ENCODE data around the gene WDR1. TPM values are rescaled to one million over a fixed set of nuclear protein-coding genes. Genes with fewer than 3 reads are reported as not detected.

WDR1 gene
- total RNA-seq, 2 experiments from 2014 or later = 197 to 198 TPM

DNA sequence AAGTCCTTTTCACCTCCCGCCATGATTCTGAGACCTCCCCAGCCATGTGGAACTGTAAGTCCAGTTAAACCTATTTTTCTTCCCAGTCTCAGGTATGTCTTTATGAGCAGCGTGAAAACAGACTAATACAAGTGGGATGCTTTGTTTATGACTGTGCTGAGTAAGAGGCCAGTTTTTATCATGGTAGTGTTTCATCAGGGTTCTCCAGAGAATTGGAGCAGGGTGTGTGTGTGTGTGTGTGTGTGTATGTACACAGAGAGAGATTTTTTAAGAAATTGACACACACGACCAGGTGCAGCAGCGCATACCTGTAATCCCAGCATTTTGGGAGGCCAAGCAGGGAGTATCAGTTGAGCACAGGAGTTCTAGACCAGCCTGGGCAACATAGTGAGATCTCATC, 60.7 kb downstream of the WDR1 start:
- Mint-ChIP-seq H3K4me3 (no peak overlapping the region), H3K4me1 (ENCODE audit: low read depth) (no peaks in the 10 kb centered on the region), H3K27me3 (no peaks in the 10 kb centered on the region), H3K27ac (no peak overlapping the region), H3K9me3 (no peaks in the 10 kb centered on the region), H3K36me3 (ENCODE audit: low read depth) (peaks cover 43% of the 10 kb centered on the region)
- no peaks in the 10 kb centered on the region for H3K27me3 ChIP-seq (ENCODE audit: control insufficient read depth in 1 of 2, insufficient read depth in 2 of 2, low read length in 2 of 2)
- TF ChIP-seq, protein P1, sequence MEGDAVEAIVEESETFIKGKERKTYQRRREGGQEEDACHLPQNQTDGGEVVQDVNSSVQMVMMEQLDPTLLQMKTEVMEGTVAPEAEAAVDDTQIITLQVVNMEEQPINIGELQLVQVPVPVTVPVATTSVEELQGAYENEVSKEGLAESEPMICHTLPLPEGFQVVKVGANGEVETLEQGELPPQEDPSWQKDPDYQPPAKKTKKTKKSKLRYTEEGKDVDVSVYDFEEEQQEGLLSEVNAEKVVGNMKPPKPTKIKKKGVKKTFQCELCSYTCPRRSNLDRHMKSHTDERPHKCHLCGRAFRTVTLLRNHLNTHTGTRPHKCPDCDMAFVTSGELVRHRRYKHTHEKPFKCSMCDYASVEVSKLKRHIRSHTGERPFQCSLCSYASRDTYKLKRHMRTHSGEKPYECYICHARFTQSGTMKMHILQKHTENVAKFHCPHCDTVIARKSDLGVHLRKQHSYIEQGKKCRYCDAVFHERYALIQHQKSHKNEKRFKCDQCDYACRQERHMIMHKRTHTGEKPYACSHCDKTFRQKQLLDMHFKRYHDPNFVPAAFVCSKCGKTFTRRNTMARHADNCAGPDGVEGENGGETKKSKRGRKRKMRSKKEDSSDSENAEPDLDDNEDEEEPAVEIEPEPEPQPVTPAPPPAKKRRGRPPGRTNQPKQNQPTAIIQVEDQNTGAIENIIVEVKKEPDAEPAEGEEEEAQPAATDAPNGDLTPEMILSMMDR (IDR thresholded peaks at IDR 0.05) = no peak
- no peaks in the 10 kb centered on the region for H3K9me3 ChIP-seq (ENCODE audit: control insufficient read depth in 1 of 2, insufficient read depth in 1 of 2, low read length in 2 of 2)
- H3K36me3 ChIP-seq (ENCODE audit: insufficient read depth, low read length) = peaks cover 10% of the 10 kb centered on the region
- DNase-seq = no peak
- intact Hi-C loops (cut with DNase I, micrococcal nuclease) = no loop called here
- ATAC-seq (ENCODE audit: poor library complexity) = no peak
- POLR2A ChIA-PET = no interaction called here
- CTCF ChIA-PET = no interaction called here
- no peak overlapping the region for H3K27ac ChIP-seq (ENCODE audit: low read depth in 1 of 2, low read length in 2 of 2)
- no peaks in the 10 kb centered on the region for H3K4me1 ChIP-seq (ENCODE audit: insufficient read depth, low read length)
- no peak overlapping the region for H3K4me3 ChIP-seq (ENCODE audit: low read length)

DNA sequence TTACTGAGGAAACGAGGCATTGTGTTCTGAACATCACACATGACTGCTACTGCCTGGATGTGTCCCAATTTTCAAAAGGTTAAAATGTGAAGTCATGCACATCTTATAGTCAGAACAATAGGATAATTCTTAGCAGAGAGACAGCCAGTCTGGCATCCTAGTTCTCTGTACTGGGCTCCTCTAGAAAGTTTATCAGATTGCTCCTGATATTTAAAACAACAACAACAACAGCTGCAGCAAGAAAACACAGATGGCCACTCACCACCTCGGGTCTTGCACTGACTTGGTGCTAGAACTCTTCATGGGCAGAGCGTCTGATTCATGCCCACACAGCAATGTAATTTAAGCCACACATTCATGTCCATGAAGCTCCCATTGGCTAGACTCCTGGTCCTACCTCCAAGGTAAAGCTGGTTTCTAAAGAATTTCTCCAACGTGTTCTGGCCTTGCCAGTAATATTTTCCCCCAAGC, 62.0 kb downstream of the WDR1 start:
- Histone ChIP-seq H3K27me3 (ENCODE audit: control insufficient read depth in 1 of 2, insufficient read depth in 2 of 2, low read length in 2 of 2) (no peaks in the 10 kb centered on the region), H3K4me1 (ENCODE audit: insufficient read depth, low read length) (no peaks in the 10 kb centered on the region), H3K27ac (ENCODE audit: low read depth in 1 of 2, low read length in 2 of 2) (no peak overlapping the region), H3K36me3 (ENCODE audit: insufficient read depth, low read length) (peaks cover 7% of the 10 kb centered on the region), H3K4me3 (ENCODE audit: low read length) (no peak overlapping the region), H3K9me3 (ENCODE audit: control insufficient read depth in 1 of 2, insufficient read depth in 1 of 2, low read length in 2 of 2) (no peaks in the 10 kb centered on the region)
- no peak for DNase-seq
- H3K36me3 Mint-ChIP-seq (ENCODE audit: low read depth) = peaks cover 43% of the 10 kb centered on the region
- TF ChIP-seq, protein P1 (IDR thresholded peaks at IDR 0.05) = no peak
- no peak overlapping the region for H3K4me3 Mint-ChIP-seq
- ChIA-PET POLR2A (no interaction called here), CTCF (no interaction called here)
- no peaks in the 10 kb centered on the region for H3K27me3 Mint-ChIP-seq
- no peak overlapping the region for H3K27ac Mint-ChIP-seq
- H3K4me1 Mint-ChIP-seq (ENCODE audit: low read depth) = no peaks in the 10 kb centered on the region
- no peaks in the 10 kb centered on the region for H3K9me3 Mint-ChIP-seq
- ATAC-seq (ENCODE audit: poor library complexity) = no peak
- intact Hi-C loops (cut with DNase I, micrococcal nuclease) = no loop called here

DNA sequence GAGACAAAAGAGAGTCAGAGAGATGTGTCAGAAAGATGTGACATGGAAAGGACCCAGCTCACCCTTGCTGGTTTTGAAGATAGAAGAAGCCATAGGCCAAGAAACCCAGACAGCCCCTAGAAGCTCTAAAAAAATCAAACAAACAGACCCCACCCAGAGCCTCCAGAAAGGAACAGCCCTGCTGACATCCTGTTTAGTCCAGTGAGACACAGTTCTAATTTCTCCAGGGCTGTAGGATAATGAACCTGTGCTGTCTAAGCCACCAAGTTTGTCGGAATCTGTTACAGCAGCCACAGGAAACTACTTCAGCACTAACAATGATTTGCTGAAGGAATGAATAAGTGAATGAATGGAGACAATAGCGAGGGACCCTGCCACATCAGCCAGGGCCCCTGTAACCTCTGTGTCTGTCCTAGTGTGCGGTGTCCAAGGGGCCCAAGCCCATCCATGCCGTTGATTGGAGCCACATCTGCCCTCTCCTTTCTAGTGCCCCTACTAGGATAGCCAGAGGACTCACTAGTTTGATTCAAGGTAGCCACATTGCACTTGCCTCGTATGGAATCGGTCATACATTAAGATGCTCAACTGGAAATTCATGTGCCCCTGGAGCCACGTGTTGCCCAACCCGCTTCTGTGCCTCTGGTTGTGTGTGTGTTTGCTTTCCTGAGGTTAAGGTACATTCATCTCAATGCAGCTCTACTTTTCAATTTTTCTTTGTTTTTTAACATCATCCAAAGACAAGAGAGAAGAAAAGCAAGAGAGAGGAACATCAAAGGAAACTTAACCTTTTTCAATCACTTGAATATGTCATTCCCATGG, 62.8 kb downstream of the WDR1 start:
- H3K4me3 Mint-ChIP-seq = no peak overlapping the region
- H3K4me3 ChIP-seq (ENCODE audit: low read length) = no peak overlapping the region
- no peaks in the 10 kb centered on the region for H3K4me1 ChIP-seq (ENCODE audit: insufficient read depth, low read length)
- ATAC-seq (ENCODE audit: poor library complexity) (no peak), DNase-seq (no peak)
- ChIA-PET POLR2A (no interaction called here), CTCF (no interaction called here)
- no peak overlapping the region for H3K27ac ChIP-seq (ENCODE audit: low read depth in 1 of 2, low read length in 2 of 2)
- peaks cover 43% of the 10 kb centered on the region for H3K36me3 Mint-ChIP-seq (ENCODE audit: low read depth)
- TF ChIP-seq, protein P1 (IDR thresholded peaks at IDR 0.05) = no peak
- no peaks in the 10 kb centered on the region for H3K27me3 Mint-ChIP-seq
- H3K4me1 Mint-ChIP-seq (ENCODE audit: low read depth) = no peaks in the 10 kb centered on the region
- no peaks in the 10 kb centered on the region for H3K9me3 ChIP-seq (ENCODE audit: control insufficient read depth in 1 of 2, insufficient read depth in 1 of 2, low read length in 2 of 2)
- no peak overlapping the region for H3K27ac Mint-ChIP-seq
- H3K9me3 Mint-ChIP-seq = no peaks in the 10 kb centered on the region
- intact Hi-C loops (cut with DNase I, micrococcal nuclease) = no loop called here
- H3K36me3 ChIP-seq (ENCODE audit: insufficient read depth, low read length) = peaks cover 5% of the 10 kb centered on the region
- H3K27me3 ChIP-seq (ENCODE audit: control insufficient read depth in 1 of 2, insufficient read depth in 2 of 2, low read length in 2 of 2) = no peaks in the 10 kb centered on the region

Measured in CD4-positive, alpha-beta T cell (primary cell).